Measurements from ENCODE around the gene AGBL5. TPM values are rescaled to one million over a fixed set of nuclear protein-coding genes. Genes with fewer than 3 reads are reported as not detected.

Gene AGBL5
- total RNA-seq, 2 donors from 2014 or later, result 8.9 to 10.7 TPM

- H3K27me3 Mint-ChIP-seq, result peaks cover 5% of the 10 kb centered on the region
- no peaks in the 10 kb centered on the region for H3K9me3 ChIP-seq (ENCODE audit: control insufficient read depth, low read length, poor library complexity, severe bottlenecking)
- peaks cover 3% of the 10 kb centered on the region for H3K36me3 Mint-ChIP-seq (ENCODE audit: low read depth)
- H3K4me1 Mint-ChIP-seq, result peaks cover 32% of the 10 kb centered on the region
- peak overlapping the region; percentile 98 for H3K27ac Mint-ChIP-seq
- peak overlapping the region; percentile 86 for H3K4me3 Mint-ChIP-seq
- ATAC-seq (peak; percentile 67), DNase-seq (peak; percentile 66 to 89 (median 84))
Observed at GRCh38 chr2:27050281-27050995, 1.0 kb upstream of the AGBL5 start.

GRCh38 chr2:27051902-27052645 is 606 bp downstream of the AGBL5 start:
- Mint-ChIP-seq H3K4me3 (peak overlapping the region; percentile 86), H3K36me3 (ENCODE audit: low read depth) (peaks cover 3% of the 10 kb centered on the region), H3K4me1 (peaks cover 32% of the 10 kb centered on the region), H3K27me3 (peaks cover 5% of the 10 kb centered on the region), H3K27ac (peak overlapping the region; percentile 98)
- H3K9me3 ChIP-seq (ENCODE audit: control insufficient read depth, low read length, poor library complexity, severe bottlenecking), result no peaks in the 10 kb centered on the region
- no peak for ATAC-seq
- DNase-seq, result peak in 1 of 3 donors; percentile 27

GRCh38 chr2:27053321-27053720 is 1.9 kb downstream of the AGBL5 start:
- H3K4me1 Mint-ChIP-seq, result peaks cover 30% of the 10 kb centered on the region
- ATAC-seq (no peak), DNase-seq (no peak)
- H3K9me3 ChIP-seq (ENCODE audit: control insufficient read depth, low read length, poor library complexity, severe bottlenecking), result no peaks in the 10 kb centered on the region
- peaks cover 5% of the 10 kb centered on the region for H3K27me3 Mint-ChIP-seq
- peak overlapping the region; percentile 79 for H3K27ac Mint-ChIP-seq
- no peak overlapping the region for H3K4me3 Mint-ChIP-seq
- H3K36me3 Mint-ChIP-seq (ENCODE audit: low read depth), result peaks cover 3% of the 10 kb centered on the region

DNA sequence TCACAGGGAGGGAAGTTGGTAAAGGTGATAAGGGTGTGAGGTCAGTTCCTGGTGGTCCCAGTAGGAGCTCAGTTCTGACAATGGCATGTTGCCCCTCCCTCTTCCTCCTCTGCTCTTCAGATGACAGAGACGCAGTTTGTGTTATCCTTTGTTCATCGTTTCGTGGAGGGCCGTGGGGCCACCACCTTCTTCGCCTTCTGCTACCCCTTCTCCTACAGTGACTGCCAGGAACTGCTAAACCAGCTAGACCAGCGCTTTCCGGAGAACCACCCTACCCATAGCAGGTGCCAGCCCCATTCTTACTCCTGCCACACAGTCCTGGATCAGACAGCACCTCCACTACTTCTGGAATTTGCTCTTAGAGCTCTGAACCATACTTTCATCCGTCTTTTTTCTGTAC is 2.3 kb downstream of the AGBL5 start:
- DNase-seq (no peak), ATAC-seq (no peak)
- Mint-ChIP-seq H3K27ac (peak overlapping the region; percentile 79), H3K4me3 (peak overlapping the region; percentile 41), H3K27me3 (peaks cover 5% of the 10 kb centered on the region), H3K36me3 (ENCODE audit: low read depth) (peaks cover 3% of the 10 kb centered on the region), H3K4me1 (peaks cover 30% of the 10 kb centered on the region)
- H3K9me3 ChIP-seq (ENCODE audit: control insufficient read depth, low read length, poor library complexity, severe bottlenecking), result no peaks in the 10 kb centered on the region

DNA sequence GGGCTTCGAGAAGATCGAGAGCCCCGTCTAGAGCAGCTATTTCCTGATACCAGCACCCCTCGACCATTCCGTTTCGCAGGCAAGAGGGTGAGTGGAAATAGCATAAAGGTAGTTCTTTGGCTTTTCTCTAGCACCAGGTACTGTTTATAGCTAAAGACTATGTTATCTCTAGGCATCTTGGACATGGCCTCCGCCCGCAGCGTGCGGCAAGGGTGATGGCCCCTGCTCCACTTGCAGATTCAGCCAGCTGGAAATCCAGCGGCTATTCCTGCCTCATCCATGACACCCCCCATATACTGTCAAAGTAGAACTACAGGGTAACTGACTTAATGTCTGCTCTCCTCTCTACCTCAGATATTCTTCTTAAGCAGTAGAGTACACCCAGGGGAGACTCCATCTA is 3.3 kb downstream of the AGBL5 start:
- H3K27ac Mint-ChIP-seq, result no peak overlapping the region
- H3K4me1 Mint-ChIP-seq, result peaks cover 26% of the 10 kb centered on the region
- H3K27me3 Mint-ChIP-seq, result peaks cover 5% of the 10 kb centered on the region
- no peaks in the 10 kb centered on the region for H3K9me3 ChIP-seq (ENCODE audit: control insufficient read depth, low read length, poor library complexity, severe bottlenecking)
- H3K36me3 Mint-ChIP-seq (ENCODE audit: low read depth), result peaks cover 3% of the 10 kb centered on the region
- DNase-seq (no peak), ATAC-seq (no peak)
- H3K4me3 Mint-ChIP-seq, result no peak overlapping the region

- DNase-seq (no peak), ATAC-seq (no peak)
- H3K36me3 Mint-ChIP-seq (ENCODE audit: low read depth), result peaks cover 2% of the 10 kb centered on the region
- no peak overlapping the region for H3K27ac Mint-ChIP-seq
- H3K9me3 ChIP-seq (ENCODE audit: control insufficient read depth, low read length, poor library complexity, severe bottlenecking), result no peaks in the 10 kb centered on the region
- no peaks in the 10 kb centered on the region for H3K27me3 Mint-ChIP-seq
- peaks cover 12% of the 10 kb centered on the region for H3K4me1 Mint-ChIP-seq
- no peak overlapping the region for H3K4me3 Mint-ChIP-seq
Observed at GRCh38 chr2:27057184-27057583, 5.7 kb downstream of the AGBL5 start.

- H3K4me3 Mint-ChIP-seq, result no peak overlapping the region
- ATAC-seq, result no peak
- H3K9me3 ChIP-seq (ENCODE audit: control insufficient read depth, low read length, poor library complexity, severe bottlenecking), result no peaks in the 10 kb centered on the region
- H3K36me3 Mint-ChIP-seq (ENCODE audit: low read depth), result peaks cover 2% of the 10 kb centered on the region
- peaks cover 14% of the 10 kb centered on the region for H3K4me1 Mint-ChIP-seq
- no peak overlapping the region for H3K27ac Mint-ChIP-seq
- DNase-seq, result no peak
- no peaks in the 10 kb centered on the region for H3K27me3 Mint-ChIP-seq
Observed at GRCh38 chr2:27058210-27058609, 6.7 kb downstream of the AGBL5 start.

DNA sequence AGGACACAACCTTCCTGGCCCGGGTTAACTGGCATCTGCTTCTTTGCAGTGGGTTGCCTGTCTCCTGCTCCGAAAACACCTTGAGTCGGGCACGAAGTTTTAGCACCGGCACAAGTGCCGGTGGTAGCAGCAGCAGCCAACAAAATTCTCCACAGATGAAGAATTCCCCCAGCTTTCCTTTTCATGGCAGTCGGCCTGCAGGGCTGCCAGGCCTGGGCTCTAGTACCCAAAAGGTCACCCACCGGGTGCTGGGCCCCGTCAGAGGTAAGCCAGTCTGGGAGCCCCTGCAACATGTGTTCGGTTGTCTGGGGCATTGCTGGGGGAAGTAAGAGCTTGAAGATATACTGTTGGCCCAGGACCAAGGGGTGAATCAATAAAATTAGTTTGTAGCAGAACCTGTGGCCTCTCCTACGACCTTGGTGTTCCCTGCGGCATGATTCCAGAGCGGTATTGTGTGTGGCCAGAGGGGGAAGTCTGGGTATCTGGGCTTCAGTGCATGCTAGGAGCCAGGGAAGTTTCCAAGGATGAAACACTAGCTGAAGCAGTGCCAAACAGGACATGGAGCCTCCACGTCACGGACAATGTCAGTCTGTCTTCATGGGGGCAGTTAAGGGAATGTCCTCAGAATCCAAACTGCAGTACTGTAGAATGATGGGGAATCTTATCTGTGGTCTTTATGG is 7.8 kb downstream of the AGBL5 start:
- DNase-seq (no peak), ATAC-seq (no peak)
- no peaks in the 10 kb centered on the region for H3K9me3 ChIP-seq (ENCODE audit: control insufficient read depth, low read length, poor library complexity, severe bottlenecking)
- H3K36me3 Mint-ChIP-seq (ENCODE audit: low read depth), result no peaks in the 10 kb centered on the region
- no peaks in the 10 kb centered on the region for H3K27me3 Mint-ChIP-seq
- no peak overlapping the region for H3K4me3 Mint-ChIP-seq
- H3K27ac Mint-ChIP-seq, result no peak overlapping the region
- peaks cover 9% of the 10 kb centered on the region for H3K4me1 Mint-ChIP-seq

DNA sequence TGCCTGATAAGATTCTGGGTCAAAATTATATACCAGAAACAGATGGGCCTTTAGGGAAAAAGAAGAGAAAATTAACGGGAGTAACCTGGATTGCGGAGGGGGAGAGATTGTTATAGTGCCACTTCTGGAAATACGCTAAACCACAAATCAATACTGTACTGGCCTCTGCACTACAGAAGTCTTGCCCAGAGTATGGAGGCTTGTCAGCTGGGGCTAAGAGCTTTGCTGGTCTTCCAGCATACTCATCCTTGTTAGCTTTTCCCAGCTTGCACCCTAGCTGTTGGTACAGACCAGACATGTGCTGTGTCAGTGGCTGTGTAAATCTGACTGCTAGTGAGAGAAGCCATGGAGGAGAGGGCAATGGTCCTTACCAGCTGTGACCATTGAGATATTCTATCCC is 8.9 kb downstream of the AGBL5 start:
- DNase-seq (no peak), ATAC-seq (no peak)
- no peaks in the 10 kb centered on the region for H3K9me3 ChIP-seq (ENCODE audit: control insufficient read depth, low read length, poor library complexity, severe bottlenecking)
- H3K36me3 Mint-ChIP-seq (ENCODE audit: low read depth), result no peaks in the 10 kb centered on the region
- no peaks in the 10 kb centered on the region for H3K27me3 Mint-ChIP-seq
- no peak overlapping the region for H3K27ac Mint-ChIP-seq
- no peak overlapping the region for H3K4me3 Mint-ChIP-seq
- peaks cover 5% of the 10 kb centered on the region for H3K4me1 Mint-ChIP-seq

GRCh38 chr2:27065128-27065527 is 13.7 kb downstream of the AGBL5 start:
- H3K27ac Mint-ChIP-seq, result no peak overlapping the region
- peaks cover 27% of the 10 kb centered on the region for H3K4me1 Mint-ChIP-seq
- H3K36me3 Mint-ChIP-seq (ENCODE audit: low read depth), result peaks cover 5% of the 10 kb centered on the region
- H3K4me3 Mint-ChIP-seq, result no peak overlapping the region
- DNase-seq (no peak), ATAC-seq (no peak)
- H3K9me3 ChIP-seq (ENCODE audit: control insufficient read depth, low read length, poor library complexity, severe bottlenecking), result no peaks in the 10 kb centered on the region
- H3K27me3 Mint-ChIP-seq, result no peaks in the 10 kb centered on the region

DNA sequence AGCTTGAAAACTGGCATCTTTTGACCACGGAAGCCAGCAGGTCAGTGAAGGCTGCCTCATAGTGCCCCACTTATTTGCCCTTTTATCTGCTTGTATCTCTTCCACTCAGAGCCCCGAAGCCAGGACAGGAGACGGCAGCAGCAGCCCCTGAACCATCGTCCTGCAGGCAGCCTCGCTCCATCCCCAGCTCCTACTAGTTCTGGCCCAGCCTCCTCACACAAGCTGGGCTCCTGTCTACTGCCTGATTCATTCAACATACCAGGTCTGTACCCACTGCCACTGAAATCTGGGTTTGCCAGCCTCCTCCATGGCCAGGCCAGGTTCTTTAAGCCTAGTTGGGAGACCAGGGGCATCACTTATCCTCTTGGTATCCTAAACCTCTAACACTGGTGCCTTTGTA is 15.9 kb downstream of the AGBL5 start:
- peaks cover 34% of the 10 kb centered on the region for H3K4me1 Mint-ChIP-seq
- no peak overlapping the region for H3K4me3 Mint-ChIP-seq
- ATAC-seq (no peak), DNase-seq (no peak)
- H3K27ac Mint-ChIP-seq, result no peak overlapping the region
- no peaks in the 10 kb centered on the region for H3K9me3 ChIP-seq (ENCODE audit: control insufficient read depth, low read length, poor library complexity, severe bottlenecking)
- peaks cover 5% of the 10 kb centered on the region for H3K36me3 Mint-ChIP-seq (ENCODE audit: low read depth)
- H3K27me3 Mint-ChIP-seq, result no peaks in the 10 kb centered on the region

DNA sequence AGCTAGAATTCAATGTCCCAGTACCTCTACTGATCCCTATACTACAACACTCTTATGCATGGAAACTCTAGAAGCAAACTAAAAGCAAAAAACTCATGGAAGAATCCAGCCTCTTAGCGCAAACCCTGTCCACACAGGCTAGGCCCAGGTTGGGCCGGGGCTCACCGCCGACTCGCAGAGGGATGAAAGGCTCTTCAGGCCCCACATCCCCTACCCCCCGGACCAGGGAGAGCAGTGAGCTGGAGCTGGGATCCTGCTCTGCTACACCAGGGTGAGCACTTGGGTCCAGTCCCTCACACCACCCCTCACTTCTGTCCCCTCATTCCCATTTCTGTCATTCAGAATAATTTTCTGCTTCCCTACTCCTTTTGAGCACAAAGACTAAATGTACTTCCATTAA is 18.0 kb downstream of the AGBL5 start:
- Mint-ChIP-seq H3K4me3 (peak overlapping the region; percentile 58), H3K4me1 (peaks cover 34% of the 10 kb centered on the region), H3K36me3 (ENCODE audit: low read depth) (peaks cover 5% of the 10 kb centered on the region), H3K27me3 (no peaks in the 10 kb centered on the region), H3K27ac (peak overlapping the region; percentile 96)
- H3K9me3 ChIP-seq (ENCODE audit: control insufficient read depth, low read length, poor library complexity, severe bottlenecking), result no peaks in the 10 kb centered on the region
- ATAC-seq (no peak), DNase-seq (no peak)

GRCh38 chr2:27069961-27070618 is 18.6 kb downstream of the AGBL5 start:
- Mint-ChIP-seq H3K27me3 (no peaks in the 10 kb centered on the region), H3K27ac (peak overlapping the region; percentile 96), H3K4me3 (peak overlapping the region; percentile 63), H3K4me1 (peaks cover 41% of the 10 kb centered on the region), H3K36me3 (ENCODE audit: low read depth) (peaks cover 5% of the 10 kb centered on the region)
- H3K9me3 ChIP-seq (ENCODE audit: control insufficient read depth, low read length, poor library complexity, severe bottlenecking), result no peaks in the 10 kb centered on the region
- ATAC-seq, result no peak
- no peak for DNase-seq

Data from T-helper 17 cell (primary cell).